ENCODE measurements around the gene BCL10.

DNA sequence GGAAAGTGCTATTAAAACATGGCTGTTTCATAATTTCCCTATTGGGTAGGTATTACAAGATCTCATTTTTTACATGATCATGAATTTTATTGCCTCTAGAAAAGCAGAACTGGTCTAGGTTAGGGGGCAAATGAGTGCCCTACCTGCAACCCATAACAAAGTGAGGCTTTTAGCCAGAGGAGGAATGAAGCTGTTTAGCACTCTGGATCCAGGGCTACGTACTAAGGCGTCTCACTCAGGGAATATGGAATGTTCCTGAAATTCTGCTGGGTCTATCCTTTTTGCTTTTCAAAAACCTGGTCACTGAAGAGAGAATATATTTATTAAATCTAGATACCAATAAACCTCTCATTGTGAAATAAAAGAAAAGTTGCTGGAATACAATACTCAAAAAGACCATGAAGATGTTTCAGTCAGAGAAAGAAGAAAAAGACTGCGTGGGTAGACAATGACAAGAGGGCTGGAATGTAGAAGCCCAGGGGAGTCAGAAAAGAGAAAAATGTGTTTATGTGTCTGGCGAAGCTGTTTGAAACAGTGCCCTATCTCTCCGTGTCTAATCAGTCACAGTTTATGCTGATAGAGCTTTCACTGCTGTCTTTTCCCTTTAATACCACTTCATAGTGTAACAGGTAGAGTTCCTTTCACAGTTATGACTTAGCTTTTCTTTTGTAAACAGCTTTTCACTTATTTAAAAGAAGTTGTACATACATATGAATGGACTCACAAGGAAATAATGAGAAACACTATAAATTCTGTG, 50.6 kb downstream of the BCL10 start:
- no peak for TF ChIP-seq MAX (IDR thresholded peaks at IDR 0.05)
- TF ChIP-seq RAD21 (IDR thresholded peaks at IDR 0.05; ENCODE audit: low read depth) = no peak
- no peak for TF ChIP-seq NFIC (IDR thresholded peaks at IDR 0.05)
- TF ChIP-seq REST (IDR thresholded peaks at IDR 0.05; ENCODE audit: low read depth) = no peak
- TF ChIP-seq EP300 (IDR thresholded peaks at IDR 0.05; ENCODE audit: borderline replicate concordance) = no peak
- TF ChIP-seq CREB1 (IDR thresholded peaks at IDR 0.05; ENCODE audit: low read depth) = no peak
- TF ChIP-seq CEBPB (IDR thresholded peaks at IDR 0.05) = no peak
- TF ChIP-seq YY1 (IDR thresholded peaks at IDR 0.05; ENCODE audit: low read depth) = no peak
- no peak for TF ChIP-seq EGR1 (IDR thresholded peaks at IDR 0.05)
